GM19043 (cell line): Measurements from ENCODE around the gene LTBP1.
"Not testable (repeated sequence)": the region's sequence is repeated elsewhere in the genome, so short reads cannot be mapped to it uniquely, and the experiment has no call there.

ENCODE experiments used
- ATAC-seq: cut with Tn5 transposase; IDR thresholded peaks from one replicate; pipeline ENCODE4 v1.9.1; 2021; ENCODE audit warnings: low read depth; ENCODE audit not compliant: unreplicated experiment

LTBP1 gene

DNA sequence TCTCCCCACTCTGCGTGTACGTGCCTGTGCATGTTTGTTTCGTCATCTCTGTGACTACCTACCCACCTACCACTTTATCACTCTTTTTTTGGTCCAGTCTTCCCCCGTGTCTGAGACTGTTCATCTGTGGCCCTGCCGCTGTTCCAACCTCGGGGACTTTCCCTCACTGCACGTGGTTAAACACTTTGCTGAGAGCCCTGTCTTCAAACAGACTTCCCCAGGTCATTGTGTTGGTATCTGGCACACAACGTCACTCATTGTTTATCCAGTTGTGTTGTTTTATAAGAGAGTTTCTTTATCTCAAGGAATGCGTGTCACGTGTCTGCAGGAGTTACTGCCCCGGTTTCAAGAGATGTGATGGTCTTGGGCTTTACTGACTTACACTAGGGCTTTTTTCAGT, 267.7 kb downstream of the LTBP1 start:
- ATAC-seq, result no peak

DNA sequence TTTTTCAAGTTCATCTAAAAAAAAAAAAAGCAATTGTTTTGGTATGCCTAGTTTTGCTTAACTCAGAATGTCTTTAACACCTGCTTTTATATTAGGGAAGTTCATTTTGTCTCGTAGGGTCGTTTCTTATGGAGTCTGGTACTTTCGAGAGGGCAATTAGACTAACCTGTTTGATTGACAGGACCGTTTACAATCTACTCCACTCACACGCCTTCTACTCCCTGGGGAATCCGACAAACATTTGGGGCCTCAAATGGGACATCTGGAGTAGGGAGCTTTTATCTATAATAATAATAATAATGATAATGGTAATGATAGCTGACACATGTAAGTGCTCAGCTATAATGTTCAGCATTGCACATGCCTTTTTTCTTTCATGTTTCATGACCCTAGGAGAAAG, 268.1 kb downstream of the LTBP1 start:
- no peak for ATAC-seq

DNA sequence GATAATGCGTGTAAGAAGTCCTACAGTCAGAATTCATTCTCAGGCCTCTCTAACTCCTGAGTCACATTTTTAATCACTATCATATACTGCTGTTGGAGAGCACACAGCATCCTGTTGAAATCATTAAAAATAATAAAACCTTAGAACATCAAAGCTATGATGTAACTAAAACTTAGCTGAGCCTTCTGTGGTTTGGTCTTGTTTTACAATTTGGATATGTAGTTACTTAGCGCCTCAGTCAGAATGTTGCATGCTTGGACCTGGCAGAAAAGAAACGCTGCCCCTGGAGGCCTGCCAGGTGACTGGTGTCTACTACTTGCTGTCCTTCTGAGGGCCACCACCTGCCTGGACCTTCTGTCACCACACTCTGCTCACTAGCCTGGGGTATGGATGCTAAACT, 268.5 kb downstream of the LTBP1 start:
- ATAC-seq, result no peak

DNA sequence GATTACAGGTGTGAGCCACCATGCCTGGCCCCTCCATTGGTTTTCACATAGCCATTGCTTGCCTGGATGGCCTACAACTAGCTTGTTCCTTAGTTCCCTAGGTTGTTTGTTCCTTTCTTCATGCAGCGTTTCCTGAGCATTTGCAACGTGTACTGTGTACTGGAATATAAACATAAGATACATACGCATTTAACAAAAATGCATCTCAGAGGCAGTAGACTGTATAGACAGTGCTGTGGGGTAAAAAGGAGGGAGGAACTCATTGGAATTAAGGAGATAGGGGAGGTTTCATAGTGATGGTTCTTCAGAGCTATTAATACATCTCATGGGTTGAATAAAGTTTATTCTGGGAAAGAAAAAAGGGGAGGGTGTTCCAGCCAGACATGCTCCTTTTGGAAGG, 269.2 kb downstream of the LTBP1 start:
- no peak for ATAC-seq

DNA sequence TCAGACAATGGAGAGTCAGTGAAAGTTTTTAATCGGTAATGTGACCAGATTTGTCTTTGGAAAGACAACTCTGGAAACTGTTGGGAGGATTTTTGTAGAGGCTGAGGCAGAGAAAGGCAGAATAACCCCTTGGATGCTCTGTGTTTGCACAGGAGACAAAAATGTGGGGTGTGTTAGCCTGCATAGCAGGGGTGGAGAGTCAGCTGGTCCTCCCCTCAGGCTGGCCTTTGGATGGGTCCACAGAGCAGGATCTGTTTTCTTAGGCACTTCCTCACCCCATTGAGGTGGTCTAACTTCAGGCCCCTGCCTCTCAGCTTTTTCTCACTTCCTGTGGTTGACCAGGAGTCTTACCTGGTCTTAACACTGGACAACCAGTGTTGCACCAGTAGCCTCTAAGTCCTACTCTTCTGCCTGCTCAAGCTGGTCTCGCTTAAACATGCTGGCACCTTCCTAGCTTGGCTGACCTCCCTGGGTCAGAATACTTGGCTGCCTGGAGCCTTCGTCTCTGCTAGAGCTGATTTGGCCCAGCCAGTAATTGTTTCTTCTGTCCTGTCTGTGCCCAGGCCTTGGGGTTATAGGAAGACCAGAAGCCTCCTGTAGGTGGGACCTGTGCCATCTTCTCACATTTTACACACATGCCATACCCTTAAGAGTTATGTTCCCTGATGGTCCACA, 269.9 kb downstream of the LTBP1 start:
- no peak for ATAC-seq

DNA sequence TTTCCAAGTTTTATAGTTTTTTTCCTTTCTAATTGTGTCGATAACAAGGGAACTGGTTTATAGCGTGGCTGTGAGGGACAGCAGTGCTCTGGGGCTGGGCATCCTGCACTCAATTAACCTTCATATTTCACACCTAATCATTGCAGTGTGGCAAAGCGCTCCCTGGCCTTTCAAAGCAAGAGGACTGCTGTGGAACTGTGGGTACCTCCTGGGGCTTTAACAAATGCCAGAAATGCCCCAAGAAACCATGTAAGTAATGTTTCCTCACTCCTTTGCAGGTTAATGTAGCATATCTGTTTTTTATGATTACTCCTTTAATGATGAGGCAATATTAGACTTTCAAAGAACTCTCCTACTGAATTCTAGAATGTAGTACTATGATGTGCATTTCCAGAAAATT, 270.7 kb downstream of the LTBP1 start:
- ATAC-seq, result no peak

DNA sequence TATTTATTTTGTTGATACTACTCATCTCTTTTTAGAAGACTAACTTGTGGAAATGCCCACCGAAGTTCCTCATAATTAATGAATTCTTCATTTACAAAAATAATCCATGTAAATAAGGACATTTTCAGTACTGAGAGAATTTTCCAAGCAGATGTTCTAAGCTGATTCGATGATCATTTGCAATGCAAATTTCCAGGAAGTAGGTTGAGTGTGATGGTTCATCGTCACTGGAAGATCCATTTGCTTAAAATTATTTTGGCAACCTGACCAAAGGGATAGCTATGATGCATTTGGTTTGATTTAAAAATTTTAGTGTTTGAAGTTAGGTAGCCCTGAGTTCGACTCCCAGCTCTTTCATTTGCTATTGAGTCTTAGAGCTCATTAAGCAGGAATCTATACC, 272.4 kb downstream of the LTBP1 start:
- ATAC-seq, result no peak

DNA sequence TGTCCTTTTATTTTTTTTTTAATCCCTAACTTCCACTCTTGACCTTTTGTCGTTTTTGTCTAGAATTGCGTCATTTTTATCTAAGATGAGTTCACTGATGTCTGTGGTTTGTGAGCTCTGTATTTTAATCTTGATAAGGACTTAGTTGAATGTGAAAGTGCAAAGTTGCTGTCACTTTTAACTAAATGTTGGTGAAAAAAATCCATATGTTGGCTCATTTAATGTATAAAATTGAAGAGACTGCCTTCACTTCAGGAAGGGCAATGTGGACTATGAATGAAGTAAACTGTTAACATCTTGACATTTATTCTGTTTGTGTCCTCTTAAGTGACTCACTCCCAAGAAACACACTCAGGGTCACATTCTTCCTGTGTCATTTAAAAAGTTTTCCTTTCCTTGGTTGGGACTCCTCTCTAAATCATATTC, 273.1 kb downstream of the LTBP1 start:
- no peak for ATAC-seq

DNA sequence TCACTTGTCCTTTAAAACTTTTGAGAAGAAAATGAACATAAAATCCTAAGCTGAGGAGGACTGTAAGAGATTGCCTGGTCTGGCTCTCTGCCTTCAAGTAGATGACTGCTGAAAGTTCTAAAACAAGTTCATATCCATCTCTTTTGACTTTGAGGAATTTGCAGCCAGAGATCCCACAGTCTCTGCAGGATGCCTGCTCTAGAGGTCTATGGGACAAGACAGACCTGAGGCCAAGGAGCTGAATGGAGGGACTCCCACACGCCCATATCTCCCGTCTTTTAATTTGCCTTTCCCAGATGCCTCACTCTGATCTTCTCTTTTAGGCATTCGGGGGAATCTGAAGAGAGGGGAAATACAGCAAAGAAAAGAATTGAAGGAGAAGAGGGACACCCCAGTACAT, 273.8 kb downstream of the LTBP1 start:
- no peak for ATAC-seq

DNA sequence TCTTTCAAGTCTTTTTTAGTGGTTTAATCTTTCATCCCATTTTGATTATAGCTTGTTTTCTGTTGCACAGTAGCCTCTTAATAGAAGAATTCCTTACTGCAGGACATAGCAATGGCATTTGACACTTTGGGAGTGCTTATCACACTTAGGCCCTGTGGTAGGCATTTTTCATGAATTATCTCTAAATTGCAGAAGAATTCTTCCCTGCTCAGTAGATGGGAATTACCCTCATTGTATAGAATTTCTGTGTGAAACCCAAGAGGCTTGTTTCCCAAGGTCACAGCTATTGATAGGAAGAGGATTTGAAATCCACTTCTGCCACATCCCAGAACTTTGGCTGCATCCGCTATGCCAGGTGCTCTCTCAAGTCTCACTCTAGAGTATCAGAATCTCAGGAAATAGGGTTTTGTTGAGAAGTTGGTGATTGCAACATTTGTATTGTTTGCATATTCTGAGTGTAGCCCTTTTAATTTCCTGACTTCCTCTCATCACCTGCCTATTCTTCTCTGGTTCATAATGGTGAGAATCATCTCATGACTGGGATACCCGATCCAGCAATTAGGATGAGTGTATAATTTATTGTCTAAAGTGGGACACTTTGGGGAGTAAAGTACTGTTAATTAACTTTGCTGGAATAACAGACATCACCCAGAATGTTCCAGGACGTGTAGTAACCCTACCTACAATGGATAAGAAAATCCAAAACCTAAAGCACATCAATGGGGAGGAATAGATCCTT, 274.5 kb downstream of the LTBP1 start:
- no peak for ATAC-seq

DNA sequence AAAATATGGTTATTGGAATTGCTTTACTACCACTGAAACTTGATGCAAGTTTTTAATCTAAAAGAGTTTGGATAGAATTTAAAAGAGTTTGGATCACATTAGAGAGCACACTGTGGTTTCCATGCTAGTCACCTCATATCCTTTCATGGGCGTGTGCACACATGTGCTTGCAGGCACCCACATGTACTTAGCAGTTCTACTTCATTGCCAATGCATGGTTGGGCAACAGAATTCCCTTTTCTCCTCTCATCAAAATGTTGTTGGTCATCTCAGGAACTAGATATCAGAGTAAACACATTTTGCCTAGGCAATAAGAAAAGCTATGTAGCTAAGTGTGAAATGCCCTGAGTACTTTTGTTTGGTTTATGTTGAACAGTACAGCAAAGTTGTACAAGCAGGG, 275.6 kb downstream of the LTBP1 start:
- no peak for ATAC-seq

DNA sequence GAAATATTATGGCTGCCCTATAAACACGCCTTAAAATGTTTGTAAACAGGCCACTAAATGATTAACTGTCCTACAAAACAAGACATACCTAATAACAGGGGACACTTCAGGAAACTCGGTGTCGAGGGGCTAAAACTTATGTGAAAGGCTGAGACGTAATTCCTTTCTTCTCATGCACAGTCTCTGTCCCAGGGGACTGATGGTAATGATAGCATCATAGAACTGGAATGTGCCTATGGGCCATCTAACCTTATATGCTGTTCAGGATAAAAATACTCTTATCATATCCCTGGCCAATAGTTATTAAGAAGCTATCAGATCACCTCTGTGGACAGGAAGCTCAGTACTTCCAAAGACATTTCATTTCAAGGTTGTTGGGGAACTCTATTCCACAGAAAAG, 277.1 kb downstream of the LTBP1 start:
- ATAC-seq, result no peak

DNA sequence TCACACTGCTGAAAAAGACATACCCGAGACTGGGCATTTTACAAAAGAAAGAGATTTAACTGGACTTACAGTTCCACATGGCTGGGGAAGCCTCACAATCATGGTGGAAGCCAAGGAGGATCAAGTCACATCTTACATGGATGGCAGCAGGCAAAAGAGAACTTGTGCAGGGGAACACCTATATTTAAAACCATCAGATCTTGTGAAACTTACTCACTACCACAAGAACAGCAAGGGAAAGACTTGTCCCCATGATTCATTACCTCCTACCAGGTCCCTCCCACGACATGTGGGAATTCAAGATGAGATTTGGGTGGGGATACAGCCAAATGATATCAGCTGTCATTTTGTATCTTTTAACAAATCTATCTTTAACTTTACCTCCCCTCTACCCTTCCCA, 278.6 kb downstream of the LTBP1 start:
- ATAC-seq, result no peak

DNA sequence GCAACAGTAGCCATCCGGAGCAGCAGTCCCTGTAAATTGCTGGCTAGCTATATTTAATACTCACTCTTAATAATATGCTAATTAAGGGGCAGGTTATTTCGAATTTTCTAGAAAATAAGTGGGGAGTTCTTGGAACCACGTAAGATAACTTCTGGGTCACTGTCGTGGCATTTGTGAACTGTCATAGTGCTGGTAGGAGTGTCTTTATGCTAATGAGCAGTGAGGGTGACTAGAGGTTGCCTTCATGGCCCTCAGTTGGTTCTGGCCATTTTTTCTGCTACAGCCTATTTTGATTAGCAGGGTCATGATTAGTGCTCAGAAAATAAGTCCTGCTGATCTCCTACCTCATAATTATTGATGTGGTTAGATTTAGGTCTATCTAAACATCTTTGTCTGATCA, 279.8 kb downstream of the LTBP1 start:
- ATAC-seq, result no peak

DNA sequence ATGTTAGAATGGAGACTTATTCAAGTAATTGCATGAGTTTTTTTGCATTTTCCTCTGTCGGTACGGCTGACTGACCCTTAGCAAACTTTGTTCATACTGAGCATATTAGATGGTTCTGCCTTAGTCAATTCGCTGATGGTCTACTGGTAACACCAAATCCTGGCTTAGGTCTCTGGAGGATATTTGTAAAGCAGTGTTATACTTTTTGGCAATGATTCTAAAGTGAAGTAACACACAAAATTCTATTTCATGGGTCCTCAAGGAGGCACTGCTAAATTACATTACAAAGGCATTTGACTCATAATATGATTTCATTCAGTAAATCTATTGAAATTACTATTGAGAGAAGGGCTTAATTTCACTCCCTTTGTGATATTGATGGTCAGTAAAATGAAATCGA, 282.9 kb downstream of the LTBP1 start:
- no peak for ATAC-seq

DNA sequence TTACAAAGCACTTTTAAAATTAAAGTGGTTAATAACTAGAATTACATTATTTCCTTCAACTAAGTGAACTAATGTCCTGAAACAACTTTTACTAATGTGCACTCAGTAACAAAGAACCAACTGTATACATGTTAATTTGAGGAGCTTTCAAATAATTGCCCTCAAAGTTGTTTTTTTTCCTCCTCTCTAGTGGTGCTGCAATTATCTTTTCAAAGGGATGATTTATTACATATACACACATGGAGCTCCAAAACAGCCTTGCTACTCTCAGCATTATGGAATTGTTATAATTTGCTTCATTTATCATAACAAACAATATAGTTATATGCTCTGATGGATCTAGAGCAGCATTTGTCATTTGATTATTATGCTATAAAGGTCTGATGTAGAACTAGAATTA, 283.4 kb downstream of the LTBP1 start:
- no peak for ATAC-seq

DNA sequence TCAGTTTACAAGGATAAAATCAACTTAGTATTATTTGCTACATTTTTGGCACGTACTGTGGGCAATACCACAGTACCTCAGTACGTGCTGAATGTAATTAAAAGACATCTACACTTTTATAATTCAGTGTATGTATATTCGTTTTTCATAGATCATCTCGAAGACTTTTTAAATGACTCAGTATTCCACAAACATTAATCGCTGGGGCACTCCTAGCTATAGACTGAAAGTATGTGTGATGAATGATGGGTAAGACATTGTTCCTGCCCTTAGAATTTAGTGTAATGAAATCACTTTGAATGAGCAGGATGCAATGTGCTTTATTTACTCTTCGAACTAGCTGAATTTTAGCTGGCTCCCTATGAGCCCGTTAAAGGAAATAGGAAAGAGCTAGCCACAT, 284.1 kb downstream of the LTBP1 start:
- no peak for ATAC-seq

DNA sequence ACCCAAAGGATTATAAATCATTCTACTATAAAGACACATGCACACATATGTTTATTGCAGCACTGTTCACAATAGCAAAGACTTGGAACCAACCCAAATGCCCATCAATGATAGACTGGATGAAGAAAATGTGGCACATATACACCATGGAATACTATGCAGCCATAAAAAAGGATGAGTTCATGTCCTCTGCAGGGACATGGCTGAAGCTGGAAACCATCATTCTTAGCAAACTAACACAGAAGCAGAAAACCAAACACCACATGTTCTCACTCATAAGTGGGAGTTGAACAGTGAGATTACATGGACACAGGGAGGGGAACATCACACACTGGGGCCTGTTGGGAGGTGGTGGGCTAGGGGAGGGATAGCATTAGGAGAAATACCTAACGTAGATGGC, 288.8 kb downstream of the LTBP1 start:
- not testable (repeated sequence) for ATAC-seq

DNA sequence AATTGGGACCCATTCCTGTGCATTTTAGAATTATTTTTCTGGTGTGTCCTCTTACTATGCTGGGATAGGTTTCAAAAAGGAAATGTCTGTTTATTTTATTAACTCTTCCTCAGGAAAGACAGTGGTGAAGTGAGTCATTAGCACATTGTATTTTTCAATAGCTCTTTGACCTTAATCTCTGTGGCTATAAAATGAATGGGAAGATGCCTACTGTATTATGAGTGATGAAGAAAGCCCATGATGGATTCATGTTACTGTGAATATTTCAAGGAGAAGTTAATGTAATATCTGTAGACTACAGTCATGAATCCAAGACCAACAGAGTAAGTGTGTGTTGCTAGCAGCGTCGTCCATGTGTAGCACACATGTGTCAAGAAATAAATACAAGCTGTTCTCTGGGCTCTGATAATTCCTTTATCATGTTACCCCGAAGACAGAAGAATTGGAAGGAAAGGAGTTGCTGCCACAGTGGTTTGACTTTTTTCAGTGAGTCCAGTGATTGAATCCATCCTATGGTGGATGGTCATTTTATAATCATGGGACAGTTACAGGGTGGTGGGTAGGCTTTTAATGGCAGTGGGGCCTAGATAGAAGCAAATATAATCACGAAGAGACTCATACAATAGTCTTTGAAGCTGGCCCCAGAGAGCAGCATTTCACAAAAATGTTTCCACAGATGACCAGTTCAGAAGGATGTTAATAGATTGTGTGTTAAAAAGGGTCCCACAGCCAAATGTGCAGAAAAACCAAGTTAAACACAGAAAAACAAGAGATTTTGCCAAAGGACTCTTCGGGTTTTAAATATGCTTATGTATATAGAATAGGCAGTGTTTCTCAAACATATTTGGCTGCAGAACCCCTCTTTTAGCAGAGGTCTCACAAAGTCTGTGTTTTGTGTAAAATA, 290.0 kb downstream of the LTBP1 start:
- no peak for ATAC-seq

DNA sequence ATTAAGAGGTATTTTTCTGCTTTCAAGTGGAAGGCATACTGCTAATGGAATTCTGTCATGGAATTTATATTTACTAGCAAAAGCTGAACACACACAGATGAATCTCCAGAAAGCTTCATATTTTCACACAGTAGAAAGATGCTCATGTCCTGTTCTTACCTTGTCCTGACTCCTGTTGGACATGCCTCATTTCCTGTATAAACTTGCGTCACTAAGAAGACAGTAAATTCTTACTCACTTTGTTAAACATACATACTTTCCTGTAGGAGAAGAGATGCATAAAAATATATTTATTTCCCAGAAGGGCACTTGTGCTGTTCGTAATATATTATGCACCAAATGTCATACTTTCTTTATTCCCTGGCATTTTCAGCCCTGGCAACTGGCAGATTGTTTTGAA, 291.4 kb downstream of the LTBP1 start:
- no peak for ATAC-seq

DNA sequence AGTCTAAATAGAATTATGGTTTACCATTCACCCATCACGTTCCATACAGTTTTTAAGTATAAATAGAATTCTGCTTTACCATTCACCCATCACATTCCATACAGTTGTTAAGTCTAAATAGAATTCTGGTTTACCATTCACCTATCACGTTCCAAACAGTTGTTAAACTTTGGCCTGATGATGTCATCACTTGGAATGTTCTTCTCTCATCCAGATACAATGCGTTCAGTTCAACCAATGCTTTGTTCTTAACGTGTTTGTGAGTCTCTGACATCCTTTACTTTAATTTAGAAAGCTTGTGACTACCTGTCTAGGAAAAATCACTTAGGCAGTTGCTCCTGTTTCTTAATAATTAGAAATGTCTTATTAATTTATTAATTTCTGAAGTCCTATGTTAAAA, 293.4 kb downstream of the LTBP1 start:
- no peak for ATAC-seq
